LNCAP (cell line): ENCODE results near the gene GAD2.

Experiments used
- TF ChIP-seq, protein P1 (sequence below): fragments of 450-650 bp; IDR thresholded peaks from 2 replicates; pipeline ENCODE4 v1.5.1; 2017; ENCODE audit warnings: mild to moderate bottlenecking

The GAD2 gene

DNA sequence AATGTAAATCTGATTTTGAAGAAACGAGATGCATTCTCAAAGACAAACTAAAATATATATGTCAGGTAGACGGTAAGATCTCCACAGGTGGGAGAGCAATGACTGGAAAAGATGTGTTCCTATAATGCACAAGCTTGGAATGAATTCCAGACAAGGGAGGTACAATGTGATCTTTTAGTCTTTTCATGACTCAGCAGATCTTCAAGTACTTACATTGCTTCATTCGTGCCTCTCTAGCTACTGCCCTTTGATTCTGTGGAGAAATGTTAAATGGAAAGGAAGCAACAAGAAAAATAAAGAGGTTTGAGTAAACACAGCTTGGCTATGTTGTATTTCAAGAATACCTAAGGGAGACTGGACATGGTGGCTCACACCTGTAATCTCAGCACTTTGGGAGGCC is 106.6 kb downstream of the GAD2 start:
- TF ChIP-seq, protein P1, sequence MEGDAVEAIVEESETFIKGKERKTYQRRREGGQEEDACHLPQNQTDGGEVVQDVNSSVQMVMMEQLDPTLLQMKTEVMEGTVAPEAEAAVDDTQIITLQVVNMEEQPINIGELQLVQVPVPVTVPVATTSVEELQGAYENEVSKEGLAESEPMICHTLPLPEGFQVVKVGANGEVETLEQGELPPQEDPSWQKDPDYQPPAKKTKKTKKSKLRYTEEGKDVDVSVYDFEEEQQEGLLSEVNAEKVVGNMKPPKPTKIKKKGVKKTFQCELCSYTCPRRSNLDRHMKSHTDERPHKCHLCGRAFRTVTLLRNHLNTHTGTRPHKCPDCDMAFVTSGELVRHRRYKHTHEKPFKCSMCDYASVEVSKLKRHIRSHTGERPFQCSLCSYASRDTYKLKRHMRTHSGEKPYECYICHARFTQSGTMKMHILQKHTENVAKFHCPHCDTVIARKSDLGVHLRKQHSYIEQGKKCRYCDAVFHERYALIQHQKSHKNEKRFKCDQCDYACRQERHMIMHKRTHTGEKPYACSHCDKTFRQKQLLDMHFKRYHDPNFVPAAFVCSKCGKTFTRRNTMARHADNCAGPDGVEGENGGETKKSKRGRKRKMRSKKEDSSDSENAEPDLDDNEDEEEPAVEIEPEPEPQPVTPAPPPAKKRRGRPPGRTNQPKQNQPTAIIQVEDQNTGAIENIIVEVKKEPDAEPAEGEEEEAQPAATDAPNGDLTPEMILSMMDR = no peak

DNA sequence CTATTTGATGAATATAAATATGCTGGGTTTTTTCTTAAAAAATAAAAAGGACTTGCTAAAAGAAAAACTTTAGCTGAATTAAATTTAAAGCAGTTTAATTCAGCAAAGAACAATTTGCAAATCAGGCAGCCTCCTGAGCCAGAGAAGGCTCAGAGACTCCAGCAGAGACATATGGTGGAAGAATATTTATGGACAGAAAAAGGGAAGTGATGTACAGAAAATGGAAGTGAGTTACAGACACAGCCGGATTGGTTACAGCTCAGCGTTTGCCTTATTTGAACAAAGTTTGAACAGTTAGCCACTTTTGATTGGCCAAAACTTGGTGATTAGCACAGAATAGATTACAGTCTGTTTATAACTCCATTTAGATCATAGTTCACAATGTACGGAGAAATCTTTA is 110.3 kb downstream of the GAD2 start:
- TF ChIP-seq, protein P1 = no peak

DNA sequence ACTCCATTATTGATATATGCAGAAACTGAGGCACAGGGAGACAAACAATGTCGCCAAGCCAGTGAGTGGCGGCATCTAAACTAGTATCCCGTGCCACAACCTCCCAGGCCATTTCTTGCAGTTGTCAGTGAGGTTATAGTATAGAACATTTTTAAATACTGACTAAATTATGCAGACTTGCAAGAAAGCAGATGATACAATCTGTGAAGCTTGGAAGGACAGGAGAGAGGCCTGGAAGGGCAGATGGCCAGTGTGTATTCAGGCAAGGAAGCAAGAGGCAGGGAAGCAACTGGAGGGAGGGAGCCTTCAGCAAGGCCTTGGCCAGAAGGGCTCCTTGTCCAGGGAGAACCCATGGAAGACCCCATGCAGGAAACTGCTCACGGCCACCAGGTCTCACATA is 111.2 kb downstream of the GAD2 start:
- TF ChIP-seq, protein P1 = no peak

DNA sequence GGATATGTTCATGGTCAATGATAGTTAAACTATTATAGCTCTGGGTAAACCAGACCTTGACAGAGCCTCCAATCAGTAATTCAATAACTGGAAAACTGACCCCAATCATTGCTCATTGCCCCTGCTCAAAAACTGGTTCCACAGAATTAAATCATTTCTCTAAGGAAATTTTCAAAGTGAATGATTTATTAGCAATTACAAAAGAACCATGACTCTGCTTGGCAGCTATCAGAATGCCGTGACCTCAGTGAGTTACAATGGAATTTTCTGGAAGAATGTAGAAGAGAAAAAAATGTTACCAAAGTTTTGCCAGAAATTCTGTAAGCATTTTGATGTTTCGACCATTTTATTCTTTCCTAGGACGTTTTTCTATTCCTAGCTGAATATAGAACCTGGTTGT is 114.8 kb downstream of the GAD2 start:
- TF ChIP-seq, protein P1 = no peak

DNA sequence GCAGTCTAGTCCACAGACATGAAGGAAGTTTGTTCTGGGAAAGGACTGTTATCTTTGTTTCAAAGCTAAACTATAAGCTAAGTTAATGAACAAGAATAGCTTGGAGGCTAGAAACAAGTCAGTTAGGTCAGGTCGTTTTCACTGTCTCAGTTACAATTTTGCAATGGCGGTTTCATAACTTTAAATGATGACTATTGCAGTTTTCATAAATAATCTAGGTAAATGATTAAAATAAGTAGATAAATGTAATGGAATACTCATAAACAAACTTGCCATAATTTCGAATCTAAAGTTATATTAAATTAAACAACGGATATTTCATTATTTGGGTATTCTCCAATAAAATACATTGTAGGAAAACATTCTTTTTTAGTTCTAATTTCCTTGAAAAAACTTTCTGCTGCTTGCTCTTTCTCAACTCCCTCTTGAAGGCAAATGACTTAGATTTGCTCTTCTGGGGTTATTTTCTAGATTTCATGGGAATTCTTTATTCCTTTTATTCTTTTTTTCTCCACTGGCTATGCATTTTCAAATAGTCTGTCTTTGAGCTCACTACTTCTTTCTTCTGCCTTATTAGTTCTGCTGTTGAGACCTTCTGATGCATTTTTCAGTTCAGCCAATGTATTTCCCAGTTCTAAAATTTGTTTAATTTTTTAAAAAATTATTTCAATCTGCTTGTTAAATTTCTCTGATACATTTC is 117.8 kb downstream of the GAD2 start:
- TF ChIP-seq, protein P1 = no peak

DNA sequence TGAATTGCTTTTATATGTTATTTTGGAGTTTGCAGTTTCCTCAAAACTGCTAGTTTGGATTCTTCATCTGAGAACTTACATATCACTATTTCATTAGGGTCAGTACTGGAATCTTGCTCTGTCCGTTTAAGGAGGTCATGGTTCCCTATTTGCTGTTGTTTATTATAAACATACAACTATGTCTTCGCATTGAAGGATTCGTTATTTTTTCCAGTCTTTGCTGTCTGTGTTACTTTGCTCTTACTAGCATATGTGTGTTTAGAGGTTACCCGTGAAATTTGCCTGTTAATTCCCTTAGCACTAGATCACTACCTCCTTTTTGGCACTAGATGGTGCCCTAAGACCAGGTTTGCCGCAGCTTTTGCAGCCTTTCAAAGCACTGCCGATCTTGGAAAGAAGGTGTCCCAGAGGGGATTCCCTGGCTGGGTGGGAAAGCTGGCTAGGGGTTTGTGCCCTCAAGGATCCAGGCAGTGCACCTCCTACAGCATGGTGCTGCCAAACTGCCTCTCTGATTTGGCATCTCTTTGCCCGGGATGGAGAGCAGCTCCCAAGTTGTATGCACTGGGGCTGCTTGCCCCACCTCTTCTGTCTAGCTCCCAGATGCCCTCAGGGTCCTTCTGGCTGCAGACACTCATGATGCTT is 118.5 kb downstream of the GAD2 start:
- TF ChIP-seq, protein P1 = peak; percentile 81

DNA sequence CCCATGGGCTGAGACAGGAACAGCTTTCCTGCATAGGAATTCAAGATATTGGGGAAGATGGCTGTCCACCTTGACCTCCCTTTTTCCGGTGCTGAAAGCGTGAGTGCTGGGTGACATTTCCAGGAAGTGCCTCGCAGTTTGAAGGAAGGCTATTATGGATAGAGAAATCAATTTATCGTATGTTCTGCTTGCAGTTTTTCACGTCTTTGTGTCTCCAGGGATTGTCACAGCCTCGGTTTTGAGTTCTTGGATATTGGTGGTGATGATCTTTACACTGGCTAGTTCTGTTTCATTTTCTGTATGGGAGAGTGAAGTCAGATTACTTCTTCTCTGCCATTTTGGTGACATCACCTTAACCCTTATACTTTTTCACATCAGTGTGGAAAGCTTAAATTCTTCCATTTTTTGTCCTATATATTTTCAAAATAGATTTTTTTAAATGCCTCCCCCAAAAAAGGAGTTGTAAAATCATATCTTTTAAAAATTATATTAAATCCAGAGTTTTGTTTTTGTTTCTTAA is 119.1 kb downstream of the GAD2 start:
- TF ChIP-seq, protein P1 = no peak
